GM19238 (cell line): ENCODE data around the gene PCDH7.

Experiments
- DNase-seq: peaks from one replicate; pipeline ENCODE4 v3.0.0; 2011; ENCODE audit warnings: low spot score; ENCODE audit not compliant: insufficient read length

Gene PCDH7

DNA sequence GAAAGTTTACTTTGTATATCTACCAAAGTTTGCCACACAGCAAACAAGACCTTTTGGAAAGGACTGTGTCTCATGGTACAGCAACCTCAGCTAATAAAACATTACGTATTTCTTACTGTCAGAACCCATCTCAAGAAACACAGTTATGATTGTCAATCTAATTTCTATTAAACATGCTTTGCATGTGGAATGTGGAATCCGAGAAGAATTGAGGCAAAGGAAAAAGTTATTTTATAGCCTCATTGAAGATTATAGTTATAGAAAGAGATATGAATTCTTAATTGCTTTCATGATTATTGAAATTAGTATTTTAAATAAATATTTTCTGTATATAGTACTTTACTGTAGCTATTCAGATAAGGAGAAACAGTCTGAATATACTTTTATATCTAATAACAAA is 5.4 kb downstream of the PCDH7 start:
- no peak for DNase-seq

- DNase-seq: no peak
Observed at GRCh38 chr4:30726090-30726675, 6.0 kb downstream of the PCDH7 start.

DNA sequence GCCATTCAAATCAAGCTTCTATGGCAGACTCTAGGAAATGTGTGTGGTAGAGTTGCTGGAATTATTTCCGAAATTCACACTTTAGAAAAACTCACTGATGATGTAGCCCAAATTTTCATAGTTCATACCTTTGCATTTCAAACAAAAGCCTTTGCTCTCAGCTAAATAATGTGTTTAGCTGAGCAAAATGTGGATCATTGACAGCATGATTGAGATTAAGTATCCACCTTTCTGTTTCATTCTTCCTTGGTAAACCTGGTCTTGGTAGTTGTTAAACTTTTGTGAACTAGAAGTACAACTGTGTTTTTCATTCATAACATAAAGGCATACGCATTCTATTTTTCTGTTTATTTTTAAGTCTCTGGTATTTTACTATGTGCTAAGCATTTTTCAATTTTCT is 7.2 kb downstream of the PCDH7 start:
- no peak for DNase-seq

DNA sequence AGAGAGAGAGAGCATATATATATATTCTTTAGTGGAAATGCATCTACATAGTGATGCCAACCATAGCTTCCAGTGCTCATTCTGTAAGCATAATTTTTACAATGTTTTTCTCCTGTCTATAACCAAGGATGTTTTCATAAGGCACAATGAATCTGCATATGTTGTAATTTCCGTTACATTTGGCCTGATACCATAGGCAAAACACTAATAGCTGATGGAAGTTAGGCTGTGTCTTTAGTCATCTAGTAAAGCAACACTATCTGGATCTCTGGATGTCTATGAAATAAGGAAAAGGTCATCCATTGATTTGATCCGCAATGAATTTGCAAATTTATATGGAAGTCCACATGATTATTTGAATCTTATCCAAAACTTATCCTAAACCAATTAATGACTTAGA is 8.1 kb downstream of the PCDH7 start:
- no peak for DNase-seq

- DNase-seq: no peak
Observed at GRCh38 chr4:30743897-30744296, 23.7 kb downstream of the PCDH7 start.

GRCh38 chr4:30744386-30744785 is 24.2 kb downstream of the PCDH7 start:
- DNase-seq: no peak

- no peak for DNase-seq
Observed at GRCh38 chr4:30744957-30745640, 24.9 kb downstream of the PCDH7 start.

DNA sequence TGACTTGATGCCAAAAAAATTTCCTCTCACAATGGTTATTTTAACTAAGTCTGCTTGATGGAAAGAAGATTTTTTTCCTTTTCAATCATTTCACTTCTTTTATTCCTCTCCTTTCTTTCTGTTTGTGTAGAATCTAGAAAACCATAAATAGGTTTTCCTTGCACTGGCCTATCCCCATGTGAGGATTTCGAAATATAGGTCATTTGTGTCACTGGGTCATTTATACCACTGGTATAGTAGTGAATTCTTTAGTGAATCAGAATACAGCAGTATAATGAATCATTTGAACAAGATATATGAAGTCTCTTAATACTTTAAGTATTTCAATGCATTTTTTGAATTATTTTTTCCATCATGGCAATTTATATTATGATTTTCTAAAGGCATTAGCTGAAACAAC is 26.6 kb downstream of the PCDH7 start:
- DNase-seq: no peak

GRCh38 chr4:30753316-30753715 is 33.1 kb downstream of the PCDH7 start:
- DNase-seq: no peak

- no peak for DNase-seq
Observed at GRCh38 chr4:30754021-30754420, 33.9 kb downstream of the PCDH7 start.

DNA sequence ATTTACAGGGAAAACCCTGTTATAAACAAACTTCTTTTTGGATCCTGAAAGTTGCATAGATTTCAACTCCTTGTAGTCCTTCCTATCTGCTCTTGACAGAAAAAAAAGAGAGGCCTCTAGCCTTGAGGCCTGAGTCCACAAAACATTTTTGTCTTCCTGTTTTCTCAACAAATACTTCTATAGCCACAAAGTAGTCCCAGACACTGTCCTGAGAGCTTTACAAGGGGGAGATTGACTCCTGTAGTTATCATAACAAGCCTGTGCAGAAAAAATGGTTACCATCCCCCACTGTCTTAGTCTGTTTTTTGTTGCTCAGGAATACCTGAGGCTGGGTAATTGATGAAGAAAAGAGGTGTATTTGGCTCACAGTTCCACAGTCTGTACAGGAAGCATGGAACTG is 35.2 kb downstream of the PCDH7 start:
- no peak for DNase-seq

- DNase-seq: no peak
Observed at GRCh38 chr4:30756553-30756952, 36.4 kb downstream of the PCDH7 start.

DNA sequence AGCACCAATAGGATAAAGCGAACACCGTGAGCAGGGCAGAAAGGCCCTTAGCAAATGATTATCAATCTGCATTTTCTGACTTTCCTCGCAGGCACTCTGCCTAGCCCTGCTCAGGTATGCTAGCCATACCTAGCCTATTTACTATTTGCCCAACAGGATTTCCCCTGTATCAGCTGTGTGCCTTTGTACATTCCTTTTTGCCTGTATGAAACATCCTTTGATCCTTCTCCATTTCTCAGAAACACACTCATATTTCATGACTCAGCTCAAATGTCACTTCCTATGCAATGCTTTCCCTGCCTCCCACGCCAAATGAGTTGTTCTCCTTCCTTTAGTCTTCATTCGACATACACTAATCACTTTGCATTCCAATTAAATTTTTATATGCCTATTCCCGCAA is 37.2 kb downstream of the PCDH7 start:
- DNase-seq: no peak

GRCh38 chr4:30760551-30760950 is 40.4 kb downstream of the PCDH7 start:
- DNase-seq: no peak

DNA sequence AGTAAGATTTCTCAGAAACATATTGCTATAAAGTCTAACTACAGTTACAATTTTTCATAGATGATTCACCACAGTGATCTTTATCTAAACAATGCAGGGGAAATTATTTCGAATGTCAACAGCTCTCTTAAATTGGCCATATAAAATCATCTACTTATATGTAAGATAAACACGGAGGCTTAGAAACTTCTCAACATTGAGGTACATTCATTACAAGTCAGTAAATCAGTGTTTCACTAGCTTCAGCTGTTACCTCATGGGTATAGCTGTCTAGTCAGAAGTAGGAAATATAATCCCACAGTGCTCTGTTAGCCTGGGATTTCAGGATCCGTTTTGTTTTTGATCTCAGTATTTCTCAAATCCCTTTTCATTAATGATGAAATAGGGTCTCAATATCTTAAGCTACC is 43.2 kb downstream of the PCDH7 start:
- DNase-seq: no peak

GRCh38 chr4:30765022-30765421 is 44.9 kb downstream of the PCDH7 start:
- no peak for DNase-seq

GRCh38 chr4:30767147-30767845 is 47.1 kb downstream of the PCDH7 start:
- DNase-seq: no peak

- no peak for DNase-seq
Observed at GRCh38 chr4:30768277-30768676, 48.1 kb downstream of the PCDH7 start.

- no peak for DNase-seq
Observed at GRCh38 chr4:30769093-30769492, 48.9 kb downstream of the PCDH7 start.

GRCh38 chr4:30770049-30770549 is 49.9 kb downstream of the PCDH7 start:
- no peak for DNase-seq

- no peak for DNase-seq
Observed at GRCh38 chr4:30770812-30771211, 50.6 kb downstream of the PCDH7 start.

DNA sequence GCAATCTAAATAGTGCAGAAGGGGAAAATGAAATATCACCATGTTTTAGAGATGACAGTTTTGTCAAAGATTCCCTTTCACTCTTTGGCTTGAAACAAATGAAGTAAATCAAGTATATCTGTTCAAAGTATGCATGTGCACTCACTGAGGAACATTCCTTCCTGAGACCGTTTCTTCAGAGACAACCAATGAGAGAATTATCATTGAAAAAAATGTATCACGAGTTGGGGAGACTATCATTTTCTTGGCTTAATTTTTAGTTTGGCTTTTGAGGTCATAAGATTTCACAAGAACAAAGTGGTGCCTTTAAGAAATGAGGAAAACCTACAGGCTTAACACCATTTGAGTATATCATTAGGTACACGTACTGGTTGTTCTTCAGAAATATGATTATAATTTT is 56.3 kb downstream of the PCDH7 start:
- no peak for DNase-seq
